ENCODE measurements around the gene RNF123.
A peak's percentile ranks its signal among the peaks of the same experiment; 100 is the strongest.

RNF123 gene

GRCh38 chr3:49724586-49724985 lies 35.2 kb downstream of the RNF123 start:
- TF ChIP-seq TCF12 (IDR thresholded peaks at IDR 0.05; ENCODE audit: low read depth) = no peak
- TF ChIP-seq EGR1 (IDR thresholded peaks at IDR 0.05) = no peak
- TF ChIP-seq ZBTB7A (IDR thresholded peaks at IDR 0.05; ENCODE audit: low read depth) = no peak
- TF ChIP-seq EP300 (IDR thresholded peaks at IDR 0.05; ENCODE audit: borderline replicate concordance) = no peak
- no peak for TF ChIP-seq RAD21 (IDR thresholded peaks at IDR 0.05; ENCODE audit: low read depth)
- no peak for TF ChIP-seq CEBPB (IDR thresholded peaks at IDR 0.05)
- TF ChIP-seq REST (IDR thresholded peaks at IDR 0.05; ENCODE audit: low read depth) = no peak

- TF ChIP-seq CEBPB (IDR thresholded peaks at IDR 0.05) = no peak
- TF ChIP-seq USF1 (IDR thresholded peaks at IDR 0.05) = peak; percentile 72
Measured at GRCh38 chr3:49725906-49726681, 36.7 kb downstream of the RNF123 start.

GRCh38 chr3:49727154-49727923 lies 38.0 kb downstream of the RNF123 start:
- TF ChIP-seq YY1 (IDR thresholded peaks at IDR 0.05; ENCODE audit: low read depth) (no peak), RAD21 (IDR thresholded peaks at IDR 0.05; ENCODE audit: low read depth) (no peak), CEBPB (IDR thresholded peaks at IDR 0.05) (no peak), REST (IDR thresholded peaks at IDR 0.05; ENCODE audit: low read depth) (no peak), ZBTB7A (IDR thresholded peaks at IDR 0.05; ENCODE audit: low read depth) (no peak), FOXM1 (IDR thresholded peaks at IDR 0.05; ENCODE audit: borderline replicate concordance, low read depth) (no peak), TCF12 (IDR thresholded peaks at IDR 0.05; ENCODE audit: low read depth) (no peak), EP300 (IDR thresholded peaks at IDR 0.05; ENCODE audit: borderline replicate concordance) (no peak), NFIC (IDR thresholded peaks at IDR 0.05) (no peak), TAF1 (IDR thresholded peaks at IDR 0.05; ENCODE audit: low read depth) (no peak), CREB1 (IDR thresholded peaks at IDR 0.05; ENCODE audit: low read depth) (no peak), TEAD4 (IDR thresholded peaks at IDR 0.05) (no peak)

- TF ChIP-seq TCF12 (IDR thresholded peaks at IDR 0.05; ENCODE audit: low read depth) (no peak), TEAD4 (IDR thresholded peaks at IDR 0.05) (no peak), EGR1 (IDR thresholded peaks at IDR 0.05) (no peak), USF1 (IDR thresholded peaks at IDR 0.05) (no peak), REST (IDR thresholded peaks at IDR 0.05; ENCODE audit: low read depth) (no peak), NFIC (IDR thresholded peaks at IDR 0.05) (no peak), CREB1 (IDR thresholded peaks at IDR 0.05; ENCODE audit: low read depth) (no peak), TAF1 (IDR thresholded peaks at IDR 0.05; ENCODE audit: low read depth) (no peak), RAD21 (IDR thresholded peaks at IDR 0.05; ENCODE audit: low read depth) (no peak), FOXM1 (IDR thresholded peaks at IDR 0.05; ENCODE audit: borderline replicate concordance, low read depth) (no peak), ZBTB7A (IDR thresholded peaks at IDR 0.05; ENCODE audit: low read depth) (no peak), YY1 (IDR thresholded peaks at IDR 0.05; ENCODE audit: low read depth) (no peak), MAX (IDR thresholded peaks at IDR 0.05) (no peak), EP300 (IDR thresholded peaks at IDR 0.05; ENCODE audit: borderline replicate concordance) (no peak), CEBPB (IDR thresholded peaks at IDR 0.05) (no peak)
Measured at GRCh38 chr3:49727924-49728361, 38.6 kb downstream of the RNF123 start.

Measured in Ishikawa (cell line).